ENCODE data around the gene DLG2. TPM values are rescaled to one million over a fixed set of nuclear protein-coding genes. Genes with fewer than 3 reads are reported as not detected.

DLG2 gene
- polyA plus RNA-seq, 3 donors = 0.24 to 0.39 TPM; not detected in 1

DNA sequence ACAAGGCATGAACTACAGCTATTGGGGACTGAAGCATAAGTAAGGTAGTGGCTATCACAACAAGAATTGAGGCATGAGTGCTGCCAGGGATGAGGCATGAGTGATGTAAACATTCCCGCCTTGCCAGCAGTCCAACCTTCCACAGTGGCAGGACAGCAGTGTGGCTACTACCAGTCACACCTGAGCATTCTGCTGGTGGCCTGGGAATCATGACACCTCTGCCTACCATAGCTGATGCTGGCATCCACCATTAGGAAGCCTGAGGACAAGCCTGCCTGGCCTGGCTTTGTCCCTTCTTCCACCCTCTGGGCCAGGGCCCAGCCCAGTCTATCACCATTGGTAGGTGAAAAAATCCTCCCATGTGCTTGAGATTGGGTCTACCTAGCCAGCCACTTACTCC is 1628.2 kb downstream of the DLG2 start:
- intact Hi-C loops (cut with micrococcal nuclease) = no loop called here
- Histone ChIP-seq H3K4me1 (ENCODE audit: control insufficient read depth in 1 of 2, insufficient read depth in 2 of 2, low read length in 2 of 2) (no peaks in the 10 kb centered on the region), H3K4me2 (replicated peaks; ENCODE audit: extremely low read depth, low read length, poor library complexity, severe bottlenecking) (no peak overlapping the region), H3K9me3 (replicated peaks in 1 of 2; ENCODE audit: control insufficient read depth in 1 of 2, insufficient read depth in 1 of 2, low read length in 2 of 2) (peaks cover 23 to 41% of the 10 kb centered on the region in 2 donors), H3K27me3 (ENCODE audit: control insufficient read depth in 2 of 2, insufficient read depth in 2 of 2, low read length in 2 of 2) (no peaks in the 10 kb centered on the region), H3K4me3 (replicated peaks in 1 of 3; ENCODE audit: low read depth in 2 of 3, low read length in 3 of 3) (no peak overlapping the region), H3K79me2 (ENCODE audit: insufficient read depth, low read length) (no peaks in the 10 kb centered on the region), H3K27ac (ENCODE audit: low read depth in 1 of 2, low read length in 2 of 2) (no peak overlapping the region), H3K9ac (ENCODE audit: insufficient read depth, low read length, poor library complexity, severe bottlenecking) (no peak overlapping the region), H3K36me3 (replicated peaks in 1 of 2; ENCODE audit: control insufficient read depth in 1 of 2, insufficient read depth in 2 of 2, low read length in 2 of 2) (no peaks in the 10 kb centered on the region), H4K20me1 (ENCODE audit: insufficient read depth, low read length) (no peaks in the 10 kb centered on the region), H2AFZ (ENCODE audit: insufficient read depth, low read depth, low read length, poor library complexity, severe bottlenecking) (no peak overlapping the region)
- 89% methylated on average over 1 of the region's 1 CpG for whole genome bisulfite sequencing (ENCODE audit: insufficient coverage)
- Mint-ChIP-seq H3K4me1 (no peaks in the 10 kb centered on the region), H3K27ac (no peak overlapping the region), H3K36me3 (no peaks in the 10 kb centered on the region), H3K9me3 (peaks cover 7 to 33% (median 17%) of the 10 kb centered on the region in 7 donors), H3K27me3 (ENCODE audit: low read depth in 3 of 3) (no peaks in the 10 kb centered on the region), H3K4me3 (no peak overlapping the region)
- TF ChIP-seq, protein P1, sequence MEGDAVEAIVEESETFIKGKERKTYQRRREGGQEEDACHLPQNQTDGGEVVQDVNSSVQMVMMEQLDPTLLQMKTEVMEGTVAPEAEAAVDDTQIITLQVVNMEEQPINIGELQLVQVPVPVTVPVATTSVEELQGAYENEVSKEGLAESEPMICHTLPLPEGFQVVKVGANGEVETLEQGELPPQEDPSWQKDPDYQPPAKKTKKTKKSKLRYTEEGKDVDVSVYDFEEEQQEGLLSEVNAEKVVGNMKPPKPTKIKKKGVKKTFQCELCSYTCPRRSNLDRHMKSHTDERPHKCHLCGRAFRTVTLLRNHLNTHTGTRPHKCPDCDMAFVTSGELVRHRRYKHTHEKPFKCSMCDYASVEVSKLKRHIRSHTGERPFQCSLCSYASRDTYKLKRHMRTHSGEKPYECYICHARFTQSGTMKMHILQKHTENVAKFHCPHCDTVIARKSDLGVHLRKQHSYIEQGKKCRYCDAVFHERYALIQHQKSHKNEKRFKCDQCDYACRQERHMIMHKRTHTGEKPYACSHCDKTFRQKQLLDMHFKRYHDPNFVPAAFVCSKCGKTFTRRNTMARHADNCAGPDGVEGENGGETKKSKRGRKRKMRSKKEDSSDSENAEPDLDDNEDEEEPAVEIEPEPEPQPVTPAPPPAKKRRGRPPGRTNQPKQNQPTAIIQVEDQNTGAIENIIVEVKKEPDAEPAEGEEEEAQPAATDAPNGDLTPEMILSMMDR (IDR thresholded peaks at IDR 0.05) = no peak
- no peak for DNase-seq

DNA sequence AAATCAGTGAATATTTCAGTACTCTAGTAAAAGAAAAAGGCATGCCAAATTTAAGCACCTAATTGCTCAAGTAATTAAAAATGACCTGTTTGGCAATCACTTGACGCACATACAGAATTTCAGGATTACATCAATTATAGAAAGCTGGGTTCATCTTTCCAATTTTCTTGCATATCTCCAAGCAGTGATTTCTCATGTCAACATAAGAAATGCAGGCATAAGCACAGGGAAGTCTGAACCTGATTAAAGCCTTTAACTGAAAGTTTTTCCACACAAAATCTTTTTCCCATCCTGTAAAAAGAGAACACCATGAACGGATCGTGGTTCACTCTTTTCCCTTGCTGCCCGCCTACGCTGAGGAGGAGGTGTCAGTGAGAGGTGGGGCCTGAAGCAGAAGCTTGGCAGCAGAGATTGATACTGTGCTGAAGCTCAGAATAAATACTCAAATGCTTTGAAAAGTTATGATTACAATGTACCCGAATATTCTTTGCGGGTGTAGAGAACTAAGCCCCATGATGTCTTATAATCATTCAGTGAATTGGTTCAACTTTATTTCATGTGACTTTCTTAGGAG is 1636.9 kb downstream of the DLG2 start:
- Mint-ChIP-seq H3K4me3 (no peak overlapping the region), H3K36me3 (no peaks in the 10 kb centered on the region), H3K9me3 (peaks cover 0 to 5% (median 2%) of the 10 kb centered on the region in 7 donors), H3K27ac (no peak overlapping the region), H3K4me1 (no peaks in the 10 kb centered on the region), H3K27me3 (ENCODE audit: low read depth in 3 of 3) (peaks cover 0 to 2% (median 0%) of the 10 kb centered on the region in 3 donors)
- intact Hi-C loops (cut with micrococcal nuclease) = no loop called here
- no peak overlapping the region for H3K4me3 ChIP-seq (replicated peaks in 1 of 3; ENCODE audit: low read depth in 2 of 3, low read length in 3 of 3)
- WGBS (ENCODE audit: insufficient coverage) = 83% methylated on average over 6 of the region's 7 CpGs
- no peaks in the 10 kb centered on the region for H3K79me2 ChIP-seq (ENCODE audit: insufficient read depth, low read length)
- H3K9ac ChIP-seq (ENCODE audit: insufficient read depth, low read length, poor library complexity, severe bottlenecking) = no peak overlapping the region
- TF ChIP-seq, protein P1 (IDR thresholded peaks at IDR 0.05) = no peak
- H2AFZ ChIP-seq (ENCODE audit: insufficient read depth, low read depth, low read length, poor library complexity, severe bottlenecking) = no peak overlapping the region
- DNase-seq = no peak
- no peak overlapping the region for H3K4me2 ChIP-seq (replicated peaks; ENCODE audit: extremely low read depth, low read length, poor library complexity, severe bottlenecking)
- H3K27me3 ChIP-seq (ENCODE audit: control insufficient read depth in 2 of 2, insufficient read depth in 2 of 2, low read length in 2 of 2) = no peaks in the 10 kb centered on the region
- H3K4me1 ChIP-seq (ENCODE audit: control insufficient read depth in 1 of 2, insufficient read depth in 2 of 2, low read length in 2 of 2) = no peaks in the 10 kb centered on the region
- H3K9me3 ChIP-seq (replicated peaks in 1 of 2; ENCODE audit: control insufficient read depth in 1 of 2, insufficient read depth in 1 of 2, low read length in 2 of 2) = peaks cover 2 to 6% of the 10 kb centered on the region in 2 donors
- no peaks in the 10 kb centered on the region for H3K36me3 ChIP-seq (replicated peaks in 1 of 2; ENCODE audit: control insufficient read depth in 1 of 2, insufficient read depth in 2 of 2, low read length in 2 of 2)
- no peak overlapping the region for H3K27ac ChIP-seq (ENCODE audit: low read depth in 1 of 2, low read length in 2 of 2)
- H4K20me1 ChIP-seq (ENCODE audit: insufficient read depth, low read length) = no peaks in the 10 kb centered on the region

All from CD14-positive monocyte (primary cell).